Neural cell (in vitro differentiated cells): ENCODE measurements around the gene MAPK8IP3.
A peak's percentile ranks its signal among the peaks of the same experiment; 100 is the strongest.

Source experiments
- CTCF ChIP-seq: fragments of 450-650 bp; IDR thresholded peaks from 2 replicates; pipeline ENCODE4 v1.5.1; 2014; ENCODE audit warnings: antibody characterized with exemption, mild to moderate bottlenecking, moderate library complexity; ENCODE audit not compliant: poor library complexity, severe bottlenecking
- EP300 ChIP-seq: fragments of 450-650 bp; conservative IDR thresholded peaks from 2 replicates; pipeline ENCODE4 v1.6.1; 2014; ENCODE audit warnings: antibody characterized with exemption, mild to moderate bottlenecking, moderate library complexity; ENCODE audit not compliant: poor library complexity, severe bottlenecking
- EZH2 ChIP-seq: fragments of 200-600, 300-800 bp; shearing (Covaris generic), sonication (generic); IDR thresholded peaks from 2 replicates; pipeline ENCODE4 v1.6.1; 2014; ENCODE audit warnings: antibody characterized with exemption, low read length, borderline replicate concordance, mild to moderate bottlenecking; ENCODE audit not compliant: insufficient read depth, poor library complexity, severe bottlenecking
- MXI1 ChIP-seq: fragments of 450-650 bp; conservative IDR thresholded peaks from 2 replicates; pipeline ENCODE4 v1.6.1; 2014; ENCODE audit warnings: antibody characterized with exemption, mild to moderate bottlenecking; ENCODE audit not compliant: poor library complexity, severe bottlenecking
- POLR2AphosphoS5 ChIP-seq: IDR thresholded peaks from 2 replicates; pipeline ENCODE4 v1.6.1; 2012
- RAD21 ChIP-seq: fragments of 450-650 bp; conservative IDR thresholded peaks from 2 replicates; pipeline ENCODE4 v1.6.1; 2014; ENCODE audit warnings: antibody characterized with exemption, mild to moderate bottlenecking, moderate library complexity
- REST ChIP-seq: IDR thresholded peaks from 2 replicates; pipeline ENCODE4 v1.6.1; 2012; ENCODE audit warnings: borderline replicate concordance
- SMC3 ChIP-seq: fragments of 450-650 bp; conservative IDR thresholded peaks from 2 replicates; pipeline ENCODE4 v1.6.1; 2014; ENCODE audit warnings: antibody characterized with exemption, mild to moderate bottlenecking, moderate library complexity; ENCODE audit not compliant: poor library complexity

- TF ChIP-seq CTCF, result peak; percentile 33
- TF ChIP-seq REST, result peak; percentile 52
- TF ChIP-seq POLR2AphosphoS5, result peak; percentile 30
- TF ChIP-seq EP300, result no peak
- peak; percentile 34 for TF ChIP-seq MXI1
- TF ChIP-seq SMC3, result no peak
- TF ChIP-seq EZH2, result no peak
- peak; percentile 20 for TF ChIP-seq RAD21
Observed at GRCh38 chr16:1707193-1707790, 1.3 kb downstream of the MAPK8IP3 start.
